ENCODE data around the gene UBTD1. TPM values are rescaled to one million over a fixed set of nuclear protein-coding genes. Genes with fewer than 3 reads are reported as not detected.
"Not testable (repeated sequence)": the region's sequence is repeated elsewhere in the genome, so short reads cannot be mapped to it uniquely, and the experiment has no call there.

UBTD1 gene
- total RNA-seq, 3 donors from 2014 or later = 0.49 to 7.3 (median 3.4) TPM

DNA sequence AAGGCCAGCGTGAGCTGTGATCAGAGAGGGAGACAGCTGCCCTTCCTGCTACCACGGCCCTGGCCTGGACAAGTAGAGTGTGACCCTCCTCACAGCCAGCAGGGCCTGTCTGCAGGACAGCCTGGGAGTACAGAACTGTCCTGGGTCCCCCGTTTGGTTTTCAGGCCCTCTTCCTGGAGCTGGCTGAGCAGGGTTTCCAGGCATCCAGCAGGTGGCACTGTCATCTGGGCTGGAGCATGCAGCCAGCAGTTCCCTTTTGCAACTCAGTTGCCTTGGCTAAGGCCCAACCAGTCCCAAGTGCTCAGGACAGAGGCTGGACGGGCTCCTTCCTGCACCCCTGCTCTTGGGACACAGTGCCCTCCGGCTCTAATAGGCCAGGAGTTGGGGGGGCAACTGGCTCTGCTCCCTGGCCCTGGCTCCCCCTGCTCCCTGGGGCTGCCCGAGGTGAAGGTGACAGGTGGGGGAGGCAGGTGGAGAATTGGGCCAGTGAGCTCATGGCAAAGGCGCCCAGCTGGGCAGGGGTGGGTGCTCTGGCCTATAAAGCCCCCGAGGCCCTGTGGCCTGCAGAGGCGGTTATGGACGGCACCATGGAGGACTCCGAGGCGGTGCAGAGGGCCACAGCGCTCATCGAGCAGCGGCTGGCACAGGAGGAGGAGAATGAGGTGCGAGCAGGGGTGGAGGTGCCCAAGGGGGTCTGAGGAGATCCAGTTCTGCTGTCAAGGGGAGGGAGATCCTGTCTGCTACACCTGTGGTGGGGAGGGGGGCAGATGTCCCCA lies 73.7 kb downstream of the UBTD1 start, which contains the start of gene ANKRD2:
TSS of gene ANKRD2 (plus strand) at position 566 of the 776 bp plus-strand sequence. CDS start at position 576, 10 bp downstream.
- TF ChIP-seq CTCF (IDR thresholded peaks at IDR 0.05) = peak; percentile 81
- intact Hi-C loops (cut with DNase I, micrococcal nuclease) = no loop called here
- ATAC-seq (peak; percentile 87), DNase-seq (peak; percentile 62 to 79 (median 76))
- Histone ChIP-seq H3K4me1 (ENCODE audit: low read depth) (no peaks in the 10 kb centered on the region), H3K4me3 (no peak within 1 kb of the TSS), H3K9me3 (no peaks in the 10 kb centered on the region), H3K36me3 (ENCODE audit: low read depth) (no peaks in the 10 kb centered on the region)

DNA sequence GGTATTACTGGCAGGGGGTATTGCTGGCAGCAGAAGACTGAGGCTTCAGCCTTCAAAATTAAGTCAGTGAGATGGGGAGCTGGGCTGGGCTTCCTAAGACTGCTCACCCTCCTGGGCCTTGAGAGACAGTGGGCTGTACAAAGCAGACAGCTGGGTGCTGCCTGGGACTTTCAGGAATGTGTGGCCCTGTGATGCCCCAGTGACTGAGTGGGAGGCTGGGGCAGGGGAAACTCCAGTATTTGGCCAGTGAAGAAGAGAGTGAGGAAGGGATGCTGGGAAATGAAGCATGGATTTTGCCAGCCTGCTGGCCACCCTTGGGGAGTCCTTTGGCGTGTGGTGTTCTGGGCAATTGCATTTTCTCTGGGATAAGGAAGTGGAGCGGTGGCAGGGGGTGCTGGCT lies 74.3 kb downstream of the UBTD1 start:
- ATAC-seq (no peak), DNase-seq (no peak)
- no peaks in the 10 kb centered on the region for H3K36me3 ChIP-seq (ENCODE audit: low read depth)
- no peaks in the 10 kb centered on the region for H3K9me3 ChIP-seq
- no peaks in the 10 kb centered on the region for H3K4me1 ChIP-seq (ENCODE audit: low read depth)
- intact Hi-C loops (cut with DNase I, micrococcal nuclease) = no loop called here
- no peak for TF ChIP-seq CTCF (IDR thresholded peaks at IDR 0.05)
- no peak overlapping the region for H3K4me3 ChIP-seq

DNA sequence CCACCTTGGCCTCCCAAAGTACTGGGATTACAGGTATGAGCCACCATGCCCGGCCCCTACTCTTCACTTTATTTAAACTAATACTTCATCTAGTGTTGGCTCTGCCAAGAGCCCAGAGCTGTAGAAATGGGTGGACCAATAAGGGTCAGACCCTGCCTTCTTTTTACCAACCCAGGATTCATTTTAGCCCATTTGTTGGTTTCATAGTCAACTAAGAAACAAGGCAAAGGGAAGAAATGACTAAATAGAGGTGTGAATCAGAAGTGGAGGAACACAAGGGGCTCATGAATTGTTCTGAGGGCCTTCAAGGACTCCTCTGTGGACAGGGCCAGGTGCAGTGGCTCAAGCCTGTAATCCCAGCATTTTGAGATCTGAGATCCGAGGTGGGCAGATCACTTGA lies 74.9 kb downstream of the UBTD1 start:
- Histone ChIP-seq H3K36me3 (ENCODE audit: low read depth) (no peaks in the 10 kb centered on the region), H3K9me3 (no peaks in the 10 kb centered on the region), H3K4me1 (ENCODE audit: low read depth) (no peaks in the 10 kb centered on the region), H3K4me3 (no peak overlapping the region)
- ATAC-seq = no peak
- intact Hi-C loops (cut with DNase I, micrococcal nuclease) = no loop called here
- no peak for TF ChIP-seq CTCF (IDR thresholded peaks at IDR 0.05)
- no peak for DNase-seq

GRCh38 chr10:97574374-97575126 lies 75.8 kb downstream of the UBTD1 start:
- peak in 2 of 3 donors; percentile 51 to 67 for DNase-seq
- Histone ChIP-seq H3K9me3 (no peaks in the 10 kb centered on the region), H3K36me3 (ENCODE audit: low read depth) (no peaks in the 10 kb centered on the region), H3K4me3 (no peak overlapping the region), H3K4me1 (ENCODE audit: low read depth) (no peaks in the 10 kb centered on the region)
- intact Hi-C loops (cut with DNase I, micrococcal nuclease) = no loop called here
- no peak for TF ChIP-seq CTCF (IDR thresholded peaks at IDR 0.05)
- peak; percentile 82 for ATAC-seq

DNA sequence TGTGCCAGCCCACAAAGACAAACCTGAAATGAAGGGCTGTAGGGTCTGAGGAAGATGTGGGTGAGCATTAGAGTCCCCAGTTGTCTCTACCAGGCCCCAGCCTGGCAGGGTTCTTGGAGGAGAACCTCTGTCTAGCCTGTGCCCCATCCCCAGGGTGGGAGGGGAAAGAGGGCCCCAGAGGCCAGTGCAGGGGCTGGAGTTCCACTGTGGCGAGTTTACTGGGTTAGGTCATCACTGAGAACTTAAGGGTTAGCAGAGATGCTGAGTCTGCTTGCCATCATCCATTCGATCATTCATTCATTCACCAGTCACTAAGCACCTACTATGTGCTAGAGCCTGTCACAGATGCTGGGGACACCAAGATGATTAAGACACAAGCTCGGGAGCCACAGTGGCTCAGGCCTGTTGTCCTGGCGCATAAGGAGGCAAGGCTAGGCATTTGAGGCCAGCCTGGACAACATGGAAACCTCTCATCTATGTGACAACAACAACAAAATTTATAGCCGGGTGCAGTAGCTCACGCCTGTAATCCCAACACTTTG lies 76.5 kb downstream of the UBTD1 start:
- Histone ChIP-seq H3K9me3 (no peaks in the 10 kb centered on the region), H3K36me3 (ENCODE audit: low read depth) (no peaks in the 10 kb centered on the region), H3K4me1 (ENCODE audit: low read depth) (no peaks in the 10 kb centered on the region), H3K4me3 (no peak overlapping the region)
- TF ChIP-seq CTCF (IDR thresholded peaks at IDR 0.05) = no peak
- intact Hi-C loops (cut with DNase I, micrococcal nuclease) = no loop called here
- DNase-seq (no peak), ATAC-seq (no peak)

DNA sequence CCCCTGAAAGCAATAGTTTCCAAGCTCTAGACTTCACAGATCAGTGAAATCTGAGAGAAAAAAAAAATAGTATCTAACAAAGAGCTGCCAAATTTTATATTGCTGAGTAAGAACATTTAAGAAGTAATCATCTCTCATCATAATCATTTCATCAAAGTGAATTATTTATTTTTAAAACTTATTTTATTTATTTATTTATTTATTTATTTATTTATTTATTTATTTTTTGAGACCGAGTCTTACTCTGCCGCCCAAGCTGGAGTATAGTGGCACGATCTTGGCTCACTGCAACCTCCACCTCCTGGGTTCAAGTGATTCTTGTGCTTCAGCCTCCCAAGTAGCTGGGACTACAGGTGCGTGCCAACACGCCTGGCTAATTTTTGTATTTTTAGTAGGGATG lies 77.8 kb downstream of the UBTD1 start:
- H3K4me3 ChIP-seq; intact Hi-C loops (cut with DNase I, micrococcal nuclease); H3K36me3 ChIP-seq (ENCODE audit: low read depth); H3K9me3 ChIP-seq; ATAC-seq; DNase-seq; H3K4me1 ChIP-seq (ENCODE audit: low read depth): not testable (repeated sequence)
